ENCODE data around the gene UNC119.

GRCh38 chr17:28530926-28531325, 21.5 kb downstream of the UNC119 start:
- TF ChIP-seq CTCF (conservative IDR thresholded peaks at IDR 0.05; ENCODE audit: low read depth, low read length) (no peak), EZH2 (IDR thresholded peaks at IDR 0.05; ENCODE audit: borderline replicate concordance, low read depth, low read length, poor library complexity, severe bottlenecking) (no peak)
